NCI-H146 treated with DMSO at 0.1 percent for 48 hours (cell line): ENCODE results near the gene EHD4.

Experiments used
- DNase-seq: peaks from one replicate; lab custom pipeline; 2025; ENCODE audit not compliant: unreplicated experiment; lab: John Stamatoyannopoulos, UW

The EHD4 gene

DNA sequence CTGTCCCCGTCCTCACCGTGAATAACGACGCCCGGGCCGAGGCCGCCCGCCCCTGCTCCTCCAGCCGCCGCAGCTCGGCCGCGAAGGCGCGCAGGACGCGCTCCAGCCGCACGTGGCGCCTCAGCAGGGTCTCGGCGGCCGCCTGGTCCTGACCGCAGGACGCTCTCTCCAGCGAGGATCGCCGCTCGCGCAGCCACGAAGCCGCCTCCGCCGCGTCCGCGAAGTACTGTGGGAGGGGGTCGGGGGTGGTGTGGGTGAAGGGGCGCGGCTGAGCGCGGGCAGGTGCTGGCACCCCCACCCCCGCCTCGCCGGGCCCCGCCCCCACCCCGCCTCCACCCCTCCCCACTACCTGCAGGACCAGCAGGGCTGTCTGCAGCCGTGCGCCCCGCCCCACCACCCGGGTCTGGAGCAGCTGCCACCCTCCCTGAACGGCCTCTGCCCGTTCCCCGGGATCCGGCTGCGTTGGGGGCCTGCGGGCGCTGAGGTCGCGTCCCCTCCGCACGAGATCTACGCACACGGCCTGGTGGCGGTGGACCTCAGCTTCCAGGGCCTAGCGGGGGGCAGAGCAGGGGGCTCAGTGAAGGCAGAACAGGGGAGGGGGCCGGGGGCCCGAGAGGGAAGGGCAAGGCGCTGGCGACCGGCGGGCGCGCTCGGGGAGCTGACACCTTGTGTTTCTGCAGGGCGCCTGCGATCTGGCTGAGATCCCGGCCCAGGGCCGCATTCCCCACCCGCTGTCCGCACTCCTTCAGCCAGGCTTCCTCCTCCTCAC lies 90.3 kb downstream of the EHD4 start:
- DNase-seq: no peak

DNA sequence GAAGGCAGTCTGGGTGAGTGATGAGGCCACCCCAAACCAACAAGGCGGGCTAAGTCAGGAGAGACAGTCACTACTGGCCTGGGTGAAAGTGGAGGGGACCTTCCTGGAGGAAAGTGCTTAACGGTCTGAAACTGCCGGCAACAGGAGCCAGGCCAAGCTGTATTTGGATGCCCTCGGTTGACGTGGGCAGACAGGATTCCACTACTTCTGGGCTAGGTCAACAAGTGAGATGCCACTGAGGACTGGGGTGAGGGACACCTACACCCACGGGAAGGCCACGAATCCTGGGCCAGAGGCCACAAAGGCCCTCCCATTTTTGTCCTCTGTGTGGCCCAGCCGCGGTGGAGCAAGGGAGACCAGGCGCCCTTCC lies 90.8 kb downstream of the EHD4 start:
- DNase-seq: no peak

DNA sequence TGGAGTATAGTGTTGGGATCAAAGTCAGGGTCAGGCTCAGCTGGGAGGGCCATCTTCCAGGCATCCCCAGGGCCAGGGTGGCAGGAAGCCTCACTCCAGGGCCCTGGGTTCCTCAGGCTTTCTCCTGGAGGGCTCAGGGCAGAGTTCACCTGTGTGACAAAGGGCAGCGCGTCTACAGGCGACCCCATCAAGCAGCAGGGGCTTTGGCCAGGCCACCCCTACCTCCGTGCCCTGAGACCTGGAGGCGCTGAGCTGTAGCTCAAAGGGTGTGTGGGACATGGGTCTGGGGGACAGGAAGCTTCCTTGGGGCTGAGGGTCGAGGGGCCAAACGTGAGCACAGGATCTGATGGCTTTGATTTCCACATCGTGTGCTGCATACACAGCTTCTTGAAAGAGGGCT lies 91.3 kb downstream of the EHD4 start:
- DNase-seq: no peak

GRCh38 chr15:41880156-41880877 lies 92.0 kb downstream of the EHD4 start:
- no peak for DNase-seq

DNA sequence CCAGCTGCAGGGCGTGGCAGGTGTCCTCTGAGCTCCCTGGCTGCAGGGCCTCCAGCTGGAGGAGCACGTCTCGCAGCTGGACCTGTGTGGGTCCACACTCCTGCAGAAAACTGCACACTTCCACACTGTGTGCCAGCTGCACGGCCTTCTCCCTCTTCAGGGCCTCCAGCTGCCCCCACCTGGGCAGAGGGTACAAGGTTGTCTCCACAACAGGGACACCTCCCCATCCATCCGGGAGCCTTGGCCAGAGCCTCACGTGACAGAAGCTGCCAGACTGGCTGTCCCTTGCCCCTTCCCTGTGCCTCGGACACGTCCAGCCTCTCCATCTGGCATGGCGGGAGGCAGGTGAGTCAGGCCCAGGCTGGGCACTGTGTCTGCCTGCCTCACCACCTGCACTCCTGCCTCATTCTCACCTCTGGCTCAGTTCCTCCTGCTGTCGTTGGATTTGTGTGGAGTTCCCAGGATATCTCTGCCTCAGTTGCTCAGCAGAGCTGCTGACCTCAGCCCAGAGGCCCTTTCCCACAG lies 93.0 kb downstream of the EHD4 start:
- no peak for DNase-seq

DNA sequence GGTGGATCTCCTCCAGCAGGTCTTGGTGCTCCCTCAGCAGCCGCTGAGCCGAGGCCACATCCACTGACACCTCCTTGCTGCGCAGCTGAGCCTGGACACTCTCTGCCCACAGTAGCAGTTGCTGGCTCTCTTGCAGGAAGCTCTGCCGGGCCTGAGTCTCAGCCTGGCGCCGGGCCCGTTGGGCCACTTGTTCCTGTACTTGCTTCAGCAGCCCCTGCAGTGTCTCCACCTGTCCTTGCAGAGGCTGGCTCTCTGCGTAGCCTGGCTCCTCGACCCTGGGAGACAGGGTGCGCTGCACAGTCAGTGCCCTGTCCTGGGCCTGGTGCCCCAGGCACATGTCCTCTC lies 94.0 kb downstream of the EHD4 start:
- no peak for DNase-seq

DNA sequence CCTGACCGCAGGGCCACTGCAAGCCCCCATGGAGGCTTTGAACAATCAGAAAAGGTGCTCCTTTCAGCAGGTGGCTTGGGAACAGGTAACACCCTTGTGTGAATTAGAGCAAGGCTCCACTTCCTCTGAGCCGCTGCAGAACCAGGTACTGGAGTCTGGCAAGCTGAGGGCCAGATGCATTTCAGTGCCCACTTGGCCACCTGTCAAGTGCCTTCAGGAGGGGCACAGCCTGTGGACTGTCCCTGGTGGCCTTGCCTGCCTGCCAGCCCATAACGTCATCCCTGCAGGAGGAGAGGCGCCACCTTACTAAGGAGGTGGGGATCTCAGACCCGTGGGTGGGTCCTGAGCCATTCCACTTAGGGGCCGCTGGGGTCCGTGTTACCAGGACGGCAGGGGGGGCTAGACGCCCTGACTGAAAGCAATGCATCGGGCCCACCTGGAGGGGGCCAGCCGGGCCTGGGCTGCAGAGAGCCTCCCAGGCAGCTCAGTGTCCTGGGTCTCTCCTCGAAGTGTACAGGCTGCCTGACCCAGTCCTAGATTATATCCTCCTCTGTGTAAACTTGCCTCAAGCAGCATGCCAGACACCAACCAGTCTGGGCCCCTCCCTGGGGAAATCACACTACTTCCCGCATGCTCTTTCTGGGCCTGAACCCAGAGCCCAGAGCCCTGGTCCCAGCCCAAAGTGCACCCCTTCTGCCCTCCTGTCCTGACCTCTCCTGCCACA lies 94.6 kb downstream of the EHD4 start:
- DNase-seq: no peak

GRCh38 chr15:41876689-41877088 lies 95.7 kb downstream of the EHD4 start:
- no peak for DNase-seq

DNA sequence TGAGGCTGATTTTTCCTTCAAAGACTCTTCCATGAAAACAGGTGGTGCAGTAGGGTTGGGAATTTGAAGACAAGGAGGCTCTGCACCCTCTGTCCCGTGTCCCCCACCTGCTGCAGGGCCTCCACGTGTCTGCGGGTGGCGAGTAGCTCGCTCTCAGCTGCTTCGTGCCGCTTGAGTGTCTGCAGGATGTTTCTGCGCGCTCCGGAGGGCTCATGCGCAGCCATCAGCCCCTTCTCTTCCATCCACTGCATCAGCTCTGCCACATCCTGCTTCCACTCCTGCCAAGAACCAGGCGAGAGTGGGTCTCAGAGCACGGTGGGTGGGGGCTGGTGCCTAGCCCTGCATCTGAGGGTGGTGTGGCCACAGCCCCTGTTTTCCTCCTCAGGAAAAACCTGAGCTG lies 96.3 kb downstream of the EHD4 start:
- DNase-seq: no peak

DNA sequence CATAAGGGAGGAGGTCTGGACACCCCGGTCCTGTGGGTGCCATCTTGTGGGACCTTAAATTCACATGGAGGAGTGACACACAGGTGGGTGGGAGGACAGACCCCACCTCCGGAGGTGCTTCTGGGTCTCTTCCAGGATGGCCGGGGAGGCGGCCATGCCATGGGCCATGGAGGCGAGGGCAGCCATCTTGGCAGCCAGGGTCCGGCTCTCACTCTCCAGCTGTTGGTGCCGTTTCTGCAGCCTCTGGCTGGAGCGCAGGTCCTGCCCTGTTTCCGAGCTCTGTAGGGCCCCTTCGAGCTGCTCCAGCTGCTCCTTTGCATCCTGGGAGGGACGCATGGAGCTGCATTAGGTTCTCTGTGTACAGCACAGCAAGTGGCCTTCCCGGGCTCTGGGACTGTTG lies 97.6 kb downstream of the EHD4 start:
- DNase-seq: no peak

- DNase-seq: no peak
Observed at GRCh38 chr15:41873711-41874110, 98.6 kb downstream of the EHD4 start.

DNA sequence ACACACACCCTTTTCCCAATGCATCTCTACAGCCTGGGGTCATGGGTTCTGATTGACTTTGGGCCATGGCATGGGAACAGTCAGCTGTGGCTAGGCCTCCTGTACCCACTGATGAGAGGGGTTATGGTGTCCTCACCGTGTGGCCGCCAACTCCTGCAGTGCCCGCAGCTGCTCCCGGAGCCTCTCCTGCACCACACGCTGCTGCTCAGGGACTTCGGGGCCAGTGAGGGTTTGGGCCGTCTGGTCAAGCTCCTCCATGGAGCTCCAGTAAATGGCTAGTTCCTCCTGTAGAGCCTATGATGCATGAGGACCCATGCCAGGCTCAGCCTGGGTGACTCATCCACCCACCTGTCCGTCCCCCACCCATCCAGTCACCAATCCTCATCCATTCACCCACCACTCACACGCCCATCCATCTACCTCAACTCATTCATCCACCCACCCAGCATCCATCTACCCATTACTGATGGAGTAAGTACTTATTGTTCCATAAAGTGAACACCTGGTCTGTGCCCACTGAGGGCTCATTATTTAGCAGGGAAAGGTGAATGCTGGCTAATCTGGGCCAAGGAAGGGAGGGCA lies 100.1 kb downstream of the EHD4 start:
- DNase-seq: no peak

DNA sequence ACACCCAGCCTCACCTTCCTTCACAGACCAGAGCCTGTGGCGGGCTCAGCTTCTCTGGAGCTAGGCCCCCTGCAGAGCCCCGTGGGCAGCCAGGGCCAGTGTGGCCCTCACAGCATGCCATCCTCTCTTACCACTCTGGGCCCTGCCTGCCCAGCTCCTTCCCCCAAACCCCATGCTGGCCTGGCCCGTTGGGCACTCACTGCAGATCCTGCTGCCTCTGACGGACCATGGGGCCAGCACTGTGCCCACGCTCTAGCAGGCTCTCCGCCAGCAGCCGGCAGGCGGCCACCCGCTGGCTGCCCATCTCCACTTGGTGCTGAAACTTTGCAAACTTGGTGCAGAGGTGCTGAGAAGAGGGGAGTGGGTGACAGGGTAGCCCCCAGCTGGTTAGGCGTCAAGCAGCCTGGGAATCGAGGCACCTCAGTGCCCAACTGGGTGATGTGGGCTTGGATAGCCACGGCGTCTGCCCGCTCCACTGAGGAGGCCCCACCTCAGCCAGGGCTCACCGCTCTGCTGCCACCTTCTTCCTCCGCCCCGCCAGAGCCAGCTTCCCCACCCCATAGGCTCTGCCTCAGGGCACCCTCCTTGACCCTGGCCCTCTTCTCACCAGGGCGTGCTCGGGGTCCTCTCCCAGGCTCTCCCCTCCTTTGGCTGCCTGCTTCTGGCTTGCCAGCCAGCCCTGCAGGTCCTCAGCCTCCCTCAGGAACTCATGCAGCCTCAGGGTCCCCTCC lies 101.0 kb downstream of the EHD4 start:
- no peak for DNase-seq

DNA sequence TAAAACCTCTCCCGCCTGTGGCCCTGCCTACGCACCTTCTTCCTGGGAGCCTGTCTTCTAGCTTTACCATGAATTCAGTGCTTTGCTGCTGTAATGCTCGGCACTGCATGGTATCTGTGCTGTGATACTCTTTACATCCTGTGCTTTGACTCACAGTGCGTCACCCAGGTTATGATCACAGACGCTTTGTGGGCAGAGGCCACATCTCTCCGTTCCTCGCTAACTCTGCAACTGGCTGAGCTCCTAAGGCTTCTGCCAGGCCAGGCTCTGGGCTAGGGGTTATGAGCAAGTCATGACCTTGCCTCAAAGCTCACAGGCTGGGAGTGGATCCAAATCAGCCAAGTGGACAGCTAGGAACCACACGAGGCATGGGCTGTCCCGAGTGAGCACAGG lies 101.7 kb downstream of the EHD4 start:
- no peak for DNase-seq

DNA sequence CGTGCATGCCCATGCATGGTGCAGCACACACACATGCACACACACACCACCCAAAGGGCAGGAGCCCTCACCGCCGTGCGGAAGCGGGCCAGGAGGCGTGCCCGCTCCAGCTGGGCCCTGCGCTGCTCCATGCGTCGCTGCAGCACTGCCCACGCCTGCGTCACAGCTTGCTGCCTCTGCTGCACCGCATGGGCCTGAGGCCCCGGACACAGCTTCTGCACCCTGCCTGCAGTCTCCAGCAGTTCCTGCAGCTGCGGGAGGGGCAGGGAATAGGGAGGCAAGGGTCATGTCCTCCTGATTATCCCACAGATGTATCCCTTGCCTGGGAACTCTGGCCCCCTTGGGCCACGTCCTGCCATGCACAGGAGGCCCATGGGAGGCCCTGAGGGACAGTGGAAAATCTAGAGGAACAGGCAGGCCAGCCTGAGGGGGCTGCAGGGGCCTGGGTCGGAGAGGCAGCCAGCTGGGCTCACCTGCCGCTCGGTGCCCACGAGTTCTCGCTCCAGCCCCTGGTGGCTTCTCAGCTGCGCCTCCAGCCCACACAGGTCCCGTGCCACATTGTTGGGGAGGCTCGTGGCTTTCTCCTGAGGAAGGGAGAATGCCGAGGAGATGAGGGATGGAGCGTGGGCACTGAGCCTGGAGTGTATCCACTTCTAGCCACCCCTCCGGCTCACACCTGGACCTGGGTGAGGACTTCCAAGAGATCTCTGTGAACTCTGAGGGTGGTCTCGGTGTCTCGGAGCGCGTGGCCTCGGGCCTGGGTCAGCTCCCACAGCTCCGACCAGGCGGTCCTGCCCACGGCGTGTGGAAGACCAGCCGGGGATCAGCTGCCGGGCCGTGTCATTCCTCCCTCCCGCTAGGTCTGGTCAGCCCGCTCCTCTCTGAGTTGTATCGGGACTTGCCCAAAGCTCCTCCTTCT lies 102.3 kb downstream of the EHD4 start:
- no peak for DNase-seq

DNA sequence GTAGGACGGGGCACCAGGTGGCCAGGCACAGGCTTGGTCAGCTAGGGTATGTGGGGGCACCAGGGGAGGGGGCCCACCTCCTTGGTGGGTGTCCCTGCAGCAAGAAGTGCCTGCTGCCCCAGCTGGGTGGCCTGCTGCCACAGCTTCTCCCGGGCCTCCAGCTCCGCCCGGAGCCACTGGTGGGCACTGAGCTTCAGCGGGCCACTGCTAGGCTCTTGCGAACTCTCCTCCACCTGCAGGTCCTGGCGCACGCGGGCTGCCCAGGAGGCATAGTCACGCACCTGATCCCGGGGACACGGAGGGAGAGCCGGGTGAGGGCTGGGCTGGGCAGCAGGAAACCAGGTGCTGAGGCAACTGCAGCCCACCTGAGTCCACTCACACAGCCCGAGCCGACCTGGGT lies 104.0 kb downstream of the EHD4 start:
- DNase-seq: no peak

- no peak for DNase-seq
Observed at GRCh38 chr15:41866872-41867579, 105.3 kb downstream of the EHD4 start.

DNA sequence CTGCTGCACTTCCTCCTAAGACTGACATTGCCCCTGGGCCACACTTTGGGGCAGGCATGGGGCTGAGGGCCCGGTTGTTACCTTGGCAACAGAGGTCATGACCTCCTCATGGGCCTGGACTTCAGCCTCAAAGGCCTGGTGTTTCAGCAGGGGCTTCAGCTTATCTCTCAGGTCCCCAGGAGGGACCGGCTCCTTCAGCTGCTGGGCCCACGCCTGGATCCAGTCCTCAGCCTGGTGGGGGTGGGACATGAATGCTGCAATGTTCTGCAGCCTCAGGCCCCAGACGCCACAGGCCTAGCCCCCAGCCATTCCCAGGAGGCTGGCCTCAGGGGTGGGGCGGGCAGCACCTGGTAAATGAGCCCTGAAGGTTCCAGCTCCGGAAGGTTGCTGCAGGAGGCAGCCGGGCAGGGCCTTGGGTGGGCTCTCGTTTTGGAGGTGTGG lies 106.1 kb downstream of the EHD4 start:
- no peak for DNase-seq

GRCh38 chr15:41865490-41866055 lies 106.8 kb downstream of the EHD4 start:
- no peak for DNase-seq
